Thyroid gland (tissue), 4 donors: ENCODE results near the gene C10orf53. TPM values are rescaled to one million over a fixed set of nuclear protein-coding genes. Genes with fewer than 3 reads are reported as not detected.
"Not testable (repeated sequence)": the region's sequence is repeated elsewhere in the genome, so short reads cannot be mapped to it uniquely, and the experiment has no call there.

Experiments
- DNase-seq, 2 donors: peaks; one replicate each; pipeline ENCODE4 v3.0.0-alpha.2; 2019
- H3K27ac ChIP-seq, 3 donors: fragments of 200-600 bp; sonication (generic); 1 replicate in 2 of 3; 2 replicates in 1 of 3; pipeline ENCODE4 v1.5.1; 2016 to 2019; ENCODE audit warnings: mild to moderate bottlenecking in 1 of 3, moderate library complexity in 1 of 3
- H3K27me3 ChIP-seq: fragments of 200-600 bp; sonication (generic); one replicate; pipeline ENCODE4 v1.5.1; 2019
- H3K36me3 ChIP-seq, 2 donors: fragments of 200-600 bp; sonication (generic); one replicate each; pipeline ENCODE4 v1.5.1; 2016 to 2019
- H3K4me1 ChIP-seq, 2 donors: fragments of 200-600 bp; sonication (generic); one replicate each; pipeline ENCODE4 v1.5.1; 2017 to 2019
- H3K4me3 ChIP-seq, 3 donors: fragments of 200-600 bp; sonication (generic); replicated peaks in 1 of 3; 1 replicate in 2 of 3; 2 replicates in 1 of 3; pipeline ENCODE4 v1.5.1; 2016; ENCODE audit warnings: mild to moderate bottlenecking in 1 of 3
- H3K9me3 ChIP-seq: fragments of 200-600 bp; sonication (generic); one replicate; pipeline ENCODE4 v1.5.1; 2017
- CTCF ChIP-seq, 6 experiments: fragments of 200-600 bp in 3 of 6; fragments of 450-650 bp in 3 of 6; sonication (generic) in 3 of 6; IDR thresholded peaks; one replicate each; pipeline ENCODE4 v1.5.1; 2016 to 2019; ENCODE audit warnings: antibody characterized with exemption in 6 of 6, mild to moderate bottlenecking in 2 of 6, inconsistent platforms in 1 of 6, moderate library complexity in 1 of 6
- POLR2A ChIP-seq, 2 donors: fragments of 450-650 bp; IDR thresholded peaks; one replicate each; pipeline ENCODE4 v1.6.1; 2017; ENCODE audit warnings: antibody characterized with exemption in 2 of 2, mild to moderate bottlenecking in 2 of 2, moderate library complexity in 1 of 2
- WGBS, 2 donors: methylation state at CpG; one replicate each; pipeline ENCODE4 v1.1.5; 2017; 5-methylcytosine and 5-hydroxymethylcytosine counted together
- intact Hi-C: fragments of 100-400 bp; cut with DNase I; formaldehyde crosslinking; loops from one replicate; pipeline ENCODE4 v1.15.1; 2023
- total RNA-seq, 4 donors: library from RNA; depleted of rRNA; stranded (reverse); fragments of >200 nt; gene quantifications; one replicate each; pipeline ENCODE4 v1.2.3, GENCODE V29; 2016

C10orf53 gene
- total RNA-seq, 4 donors from 2014 or later = not detected

- Histone ChIP-seq H3K4me1 (no peaks in the 10 kb centered on the region), H3K27me3 (no peaks in the 10 kb centered on the region), H3K4me3 (no peak overlapping the region), H3K27ac (no peak overlapping the region), H3K36me3 (no peaks in the 10 kb centered on the region), H3K9me3 (no peaks in the 10 kb centered on the region)
- intact Hi-C loops = no loop called here
- no peak for DNase-seq
- no peak for TF ChIP-seq POLR2A (IDR thresholded peaks at IDR 0.05)
- TF ChIP-seq CTCF (IDR thresholded peaks at IDR 0.05) = no peak
- 66 to 77% methylated on average over 6 of the region's 6 CpGs for WGBS, 2 donors
Measured at GRCh38 chr10:49668684-49669083, 10.8 kb upstream of the C10orf53 start.

DNA sequence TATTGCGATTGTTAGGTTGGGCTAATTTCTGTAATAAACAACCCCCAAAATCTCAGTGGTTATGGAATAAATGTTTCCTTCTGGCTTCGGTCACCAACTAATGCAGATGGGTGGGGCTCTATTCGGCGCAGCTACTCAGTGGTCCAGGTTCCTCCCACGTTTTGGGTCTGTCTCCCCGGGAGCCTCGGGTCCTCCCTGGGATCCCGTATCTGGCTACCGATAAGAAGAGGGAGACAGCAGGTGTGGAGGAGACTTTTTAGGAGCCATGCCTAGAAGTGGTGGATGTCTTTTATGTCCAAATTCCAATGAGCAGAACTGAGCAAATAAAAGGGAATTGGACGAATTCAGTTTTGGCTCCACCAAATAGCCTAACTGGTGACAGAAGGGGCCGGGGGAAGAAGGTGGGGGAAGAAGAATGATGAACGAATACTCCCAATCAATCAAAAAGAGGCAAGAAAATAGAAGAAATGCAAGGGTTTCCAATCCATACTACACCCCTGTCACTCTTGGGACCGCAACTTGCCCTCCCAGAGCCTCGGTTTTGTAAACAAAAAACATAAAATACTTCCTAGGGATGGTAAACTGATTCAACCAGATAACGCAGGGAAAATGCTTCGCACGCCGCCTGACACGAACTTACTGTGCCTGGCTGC lies 498 bp upstream of the C10orf53 start:
- Histone ChIP-seq H3K4me1 (no peaks in the 10 kb centered on the region), H3K4me3 (no peak overlapping the region), H3K9me3 (no peaks in the 10 kb centered on the region), H3K36me3 (no peaks in the 10 kb centered on the region), H3K27ac (no peak overlapping the region), H3K27me3 (no peaks in the 10 kb centered on the region)
- no peak for DNase-seq
- no peak for TF ChIP-seq CTCF (IDR thresholded peaks at IDR 0.05)
- TF ChIP-seq POLR2A (IDR thresholded peaks at IDR 0.05) = no peak
- 13 to 22% methylated on average over 19 of the region's 19 CpGs for WGBS, 2 donors
- intact Hi-C loops = no loop called here

GRCh38 chr10:49682449-49682848 lies 3.0 kb downstream of the C10orf53 start:
- intact Hi-C loops, H3K4me1 ChIP-seq: not testable (repeated sequence)

DNA sequence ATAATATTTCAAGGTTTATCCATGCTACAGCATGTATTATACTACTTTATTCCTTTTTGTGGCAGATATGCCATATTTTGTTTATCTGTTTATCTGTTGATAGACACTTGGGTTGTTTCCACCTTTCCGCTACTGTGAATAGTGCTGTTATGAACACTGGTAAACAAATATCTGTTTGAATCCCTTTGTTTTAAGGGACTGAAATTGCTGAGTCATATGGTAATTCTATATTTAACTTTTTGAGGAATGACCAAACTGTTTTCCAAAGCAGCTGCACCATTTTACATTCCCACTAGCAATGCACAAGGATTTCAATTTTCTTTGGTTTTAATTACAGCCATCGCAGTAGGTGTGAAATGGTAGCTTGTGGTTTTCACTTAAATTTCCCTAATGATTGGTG lies 3.4 kb downstream of the C10orf53 start:
- no peak for DNase-seq
- no peak for TF ChIP-seq CTCF (IDR thresholded peaks at IDR 0.05)
- no peak for TF ChIP-seq POLR2A (IDR thresholded peaks at IDR 0.05)
- WGBS, 2 donors = 98% methylated on average over 2 of the region's 2 CpGs
- Histone ChIP-seq H3K27ac (no peak overlapping the region), H3K36me3 (no peaks in the 10 kb centered on the region), H3K27me3 (no peaks in the 10 kb centered on the region), H3K4me1 (no peaks in the 10 kb centered on the region), H3K9me3 (no peaks in the 10 kb centered on the region), H3K4me3 (no peak overlapping the region)
- intact Hi-C loops = no loop called here

More at GRCh38 chr10:49682449-49682848, 3.0 kb downstream of the C10orf53 start:
- not testable (repeated sequence) for H3K27ac ChIP-seq, H3K27me3 ChIP-seq, H3K4me3 ChIP-seq, DNase-seq, H3K9me3 ChIP-seq, H3K36me3 ChIP-seq
- WGBS, 2 donors = 76 to 85% methylated on average over 4 to 5 of the region's 5 CpGs

DNA sequence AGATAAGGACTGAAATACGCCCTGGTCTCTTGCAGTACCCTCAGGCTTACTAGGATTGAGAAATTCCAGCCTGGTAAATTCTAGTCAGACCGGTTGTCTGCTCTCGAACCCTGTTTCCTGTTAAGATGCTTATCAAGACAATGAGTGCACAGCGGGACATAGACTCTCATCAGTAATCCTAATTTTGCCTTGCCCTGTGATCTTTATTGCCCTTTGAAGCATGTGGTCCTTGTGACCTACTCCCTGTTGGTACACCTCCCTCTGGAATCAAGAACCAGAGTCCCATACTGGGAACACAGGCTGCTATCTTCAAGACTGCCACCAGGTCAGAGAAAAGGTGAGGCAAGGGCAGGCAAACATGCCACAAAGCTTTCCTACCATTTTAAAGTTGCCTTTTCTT lies 7.2 kb downstream of the C10orf53 start:
- Histone ChIP-seq H3K36me3 (no peaks in the 10 kb centered on the region), H3K27me3 (no peaks in the 10 kb centered on the region), H3K4me3 (no peak overlapping the region), H3K4me1 (no peaks in the 10 kb centered on the region), H3K27ac (no peak overlapping the region), H3K9me3 (no peaks in the 10 kb centered on the region)
- intact Hi-C loops = no loop called here
- WGBS, 2 donors = 59 to 77% methylated on average over 4 of the region's 4 CpGs
- no peak for TF ChIP-seq CTCF (IDR thresholded peaks at IDR 0.05)
- no peak for TF ChIP-seq POLR2A (IDR thresholded peaks at IDR 0.05)
- no peak for DNase-seq
